CD4-positive, alpha-beta T cell treated with Interleukin-6 for 4 hours (primary cell): Measurements from ENCODE around the gene PTPRS.
"Not testable (repeated sequence)": the region's sequence is repeated elsewhere in the genome, so short reads cannot be mapped to it uniquely, and the experiment has no call there.

ENCODE experiments used
- DNase-seq: peaks from one replicate; pipeline ENCODE4 v3.0.0-alpha.2; 2020; ENCODE audit warnings: mixed read lengths

The PTPRS gene

DNA sequence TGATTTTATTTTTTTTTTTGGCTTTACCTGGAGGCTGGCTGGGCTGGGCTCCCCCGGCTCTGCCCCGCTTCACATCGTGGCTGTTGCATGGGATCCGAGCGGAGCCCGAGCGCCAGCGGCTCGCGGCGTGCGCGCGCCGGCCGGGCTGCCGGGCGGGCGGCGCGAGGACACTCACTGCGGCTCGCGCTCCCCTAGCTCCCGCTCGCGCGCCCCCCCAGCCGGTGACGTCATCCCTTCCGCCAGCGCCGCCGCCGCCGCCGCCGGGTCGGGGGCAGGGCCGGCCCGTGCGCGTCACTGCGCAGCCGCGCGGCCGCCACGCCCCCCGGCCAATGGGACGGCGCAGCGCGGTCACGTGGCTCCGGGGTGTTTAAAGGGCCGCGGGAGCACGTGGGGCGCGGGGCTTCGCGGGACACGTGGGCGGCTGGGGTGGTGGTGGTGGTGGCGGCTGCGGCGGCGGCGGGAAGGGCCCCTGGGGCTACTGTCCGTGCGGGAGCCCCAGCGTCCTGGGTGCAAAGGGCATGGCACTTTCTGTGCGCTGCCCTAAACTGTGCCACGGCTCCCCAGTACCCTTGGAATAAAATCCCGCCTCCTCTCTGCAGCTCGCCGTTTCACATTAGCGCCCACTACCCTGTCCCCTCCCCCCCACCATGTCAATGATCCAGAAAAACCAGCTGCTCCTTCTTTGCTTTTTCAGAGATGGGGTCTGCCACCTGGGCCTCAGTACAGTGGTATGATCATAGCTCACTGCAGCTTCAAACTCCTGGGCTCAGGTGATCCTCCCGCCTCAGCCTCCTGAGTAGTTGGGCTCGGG, at the start of gene PTPRS:
PTPRS (minus strand) TSS at position 176 of the 811 bp plus-strand sequence. CDS start 54,672 bp downstream, outside the sequence.
- DNase-seq, result peak; percentile 63

GRCh38 chr19:5389353-5389752, 48.7 kb upstream of the PTPRS start:
- DNase-seq, result no peak

DNA sequence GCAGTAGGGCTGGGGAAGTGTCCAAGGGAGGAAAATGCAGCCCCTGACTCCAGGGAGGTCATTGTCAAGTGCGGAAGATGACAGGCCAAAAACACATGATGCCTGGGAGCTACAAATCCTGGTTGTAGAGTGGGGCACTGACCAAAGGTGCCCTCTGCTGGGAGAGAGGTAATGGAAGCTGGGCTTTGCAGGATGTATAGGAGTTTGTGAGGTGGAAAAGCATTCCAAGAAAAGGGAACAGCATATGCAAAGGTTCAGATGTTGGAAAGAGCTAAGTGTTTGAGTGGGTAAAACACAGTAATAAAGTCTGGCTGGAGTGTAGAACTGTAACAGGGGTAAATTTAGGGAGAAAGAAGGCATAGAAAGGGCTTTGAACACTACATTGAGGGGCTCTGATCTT, 46.9 kb upstream of the PTPRS start:
- DNase-seq, result no peak

DNA sequence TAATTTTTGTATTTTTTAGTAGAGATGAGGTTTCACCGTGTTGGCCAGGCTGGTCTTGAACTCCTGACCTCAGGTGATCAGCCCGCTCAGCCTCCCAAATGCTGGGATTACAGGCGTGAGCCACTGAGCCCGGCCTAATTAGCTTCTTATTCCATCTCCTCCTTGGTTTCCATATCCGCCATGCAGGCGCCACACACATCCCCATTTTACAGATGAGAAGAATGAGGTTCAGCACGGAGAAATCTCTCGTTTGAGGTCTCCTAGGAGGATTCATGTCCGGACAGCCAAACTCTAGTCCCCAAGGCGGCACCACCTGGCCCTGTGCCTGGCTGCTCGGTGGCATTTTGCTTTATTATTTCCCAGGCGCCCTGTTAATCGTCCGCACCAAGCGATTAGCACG, 46.2 kb upstream of the PTPRS start:
- DNase-seq, result no peak

- not testable (repeated sequence) for DNase-seq
These were observed 40.6 kb upstream of the PTPRS start for GRCh38 chr19:5381197-5381596.

DNA sequence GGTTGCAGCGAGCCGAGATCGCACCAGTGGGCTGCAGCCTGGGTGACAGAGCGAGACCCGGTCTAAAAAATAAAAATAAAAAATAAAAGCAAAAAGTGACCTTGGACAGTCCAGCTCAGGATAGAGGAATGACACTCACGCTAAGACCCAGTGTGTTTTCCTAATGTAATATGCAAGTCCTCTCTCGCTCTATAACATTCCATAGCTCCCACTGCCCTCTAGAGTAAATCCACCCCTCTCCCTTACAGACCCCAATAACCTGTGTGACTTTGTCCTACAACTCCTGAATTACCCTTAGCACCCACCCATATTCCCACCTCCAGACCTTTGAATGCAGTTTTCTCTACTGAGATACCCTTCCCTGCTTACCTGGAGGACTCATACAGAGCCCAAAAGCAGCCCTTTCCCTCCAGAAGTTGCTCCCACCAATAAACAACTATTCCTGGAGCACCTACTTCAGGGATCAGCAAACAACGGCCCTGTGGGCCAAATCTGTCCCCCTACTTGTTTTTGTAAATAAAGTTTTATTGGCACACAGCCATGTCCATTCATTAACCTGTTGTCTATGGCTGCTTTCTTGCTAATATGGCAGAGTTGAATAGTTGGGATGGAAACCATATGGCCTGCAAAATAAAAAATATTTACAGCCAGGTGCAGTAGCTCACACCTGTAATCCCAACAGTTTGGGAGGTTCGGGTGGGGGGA, 39.8 kb upstream of the PTPRS start:
- no peak for DNase-seq

DNA sequence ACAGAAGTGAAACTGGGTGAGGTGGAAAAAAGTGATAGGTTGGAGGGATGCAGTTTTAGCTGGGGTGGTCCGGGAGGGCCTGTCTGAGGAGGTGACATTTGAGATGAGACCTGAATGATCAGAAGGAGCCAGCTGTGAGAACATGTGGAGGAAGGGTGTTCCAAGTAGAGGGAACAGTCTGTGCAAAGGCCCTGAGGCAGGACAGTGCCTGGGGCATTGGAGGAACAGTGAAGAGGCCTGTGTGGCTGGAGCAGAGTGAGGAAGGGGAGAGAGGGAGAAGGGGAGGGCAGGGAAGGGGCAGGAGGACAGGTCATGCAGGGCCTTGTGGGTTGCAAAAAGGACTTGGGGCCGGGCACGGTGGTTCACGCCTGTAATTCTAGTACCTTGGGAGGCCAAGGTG, 36.3 kb upstream of the PTPRS start:
- no peak for DNase-seq

GRCh38 chr19:5372572-5373200, 32.1 kb upstream of the PTPRS start:
- no peak for DNase-seq

GRCh38 chr19:5369962-5370367, 29.4 kb upstream of the PTPRS start:
- peak; percentile 15 for DNase-seq

DNA sequence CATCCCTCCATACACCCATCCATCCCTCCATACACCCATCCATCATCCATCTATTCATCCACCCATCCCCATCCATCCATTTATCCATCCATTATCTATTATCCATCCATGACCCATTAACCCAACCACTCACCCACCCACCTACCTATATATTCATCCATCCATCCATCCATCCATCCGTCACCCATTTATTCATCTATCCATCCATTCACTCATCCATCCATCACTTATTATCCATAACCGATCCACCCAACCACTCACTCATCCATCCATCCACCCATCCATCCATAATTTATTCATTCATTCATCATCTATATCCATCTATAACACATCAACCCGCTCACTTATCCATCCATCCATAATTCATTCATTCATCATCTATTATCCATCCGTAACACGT, 28.7 kb upstream of the PTPRS start:
- no peak for DNase-seq

DNA sequence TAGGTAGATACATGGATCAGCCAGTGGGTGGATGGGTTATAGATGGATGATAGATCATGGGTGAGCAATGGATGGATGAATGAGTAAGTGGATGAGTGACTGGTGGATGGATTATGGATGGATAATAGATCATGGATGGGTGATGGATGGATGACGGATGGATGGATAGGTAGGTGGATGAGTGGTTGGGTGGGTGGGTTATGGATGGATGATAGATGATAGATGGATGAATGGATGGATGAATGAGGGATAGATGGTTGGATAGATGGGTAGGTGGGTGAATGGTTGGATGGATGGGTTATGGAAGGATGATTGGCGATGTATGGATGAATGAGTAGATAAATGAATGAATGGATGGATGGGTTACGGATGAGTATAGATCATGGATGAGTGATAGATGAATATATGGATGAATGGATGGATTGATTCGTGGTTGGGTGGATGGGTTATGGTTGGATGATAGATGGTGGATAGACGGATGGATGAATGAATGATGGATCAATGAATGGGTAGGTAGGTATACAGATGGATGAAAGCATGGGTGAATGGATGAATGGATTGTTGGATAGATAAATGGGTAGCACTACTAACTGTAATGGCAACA, 27.0 kb upstream of the PTPRS start:
- DNase-seq, result no peak

DNA sequence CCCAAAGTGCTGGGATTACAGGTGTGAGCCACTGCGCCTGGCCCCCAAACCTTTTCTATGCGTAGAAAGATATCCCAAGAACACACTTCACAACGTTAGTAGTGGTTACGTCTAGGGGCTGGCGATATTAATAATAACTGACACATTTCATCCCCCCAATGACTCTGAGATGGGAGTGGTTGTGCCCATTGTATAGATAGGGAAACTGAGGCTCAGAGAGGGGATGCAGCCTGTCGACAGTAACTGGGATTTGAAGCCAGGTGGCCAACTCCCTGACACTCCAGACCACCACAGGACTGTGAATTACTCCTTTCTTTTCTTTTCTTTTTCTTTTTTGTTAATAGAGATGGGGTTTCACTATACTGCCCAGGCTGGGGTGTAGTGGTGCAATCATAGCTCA, 25.3 kb upstream of the PTPRS start:
- DNase-seq, result no peak

DNA sequence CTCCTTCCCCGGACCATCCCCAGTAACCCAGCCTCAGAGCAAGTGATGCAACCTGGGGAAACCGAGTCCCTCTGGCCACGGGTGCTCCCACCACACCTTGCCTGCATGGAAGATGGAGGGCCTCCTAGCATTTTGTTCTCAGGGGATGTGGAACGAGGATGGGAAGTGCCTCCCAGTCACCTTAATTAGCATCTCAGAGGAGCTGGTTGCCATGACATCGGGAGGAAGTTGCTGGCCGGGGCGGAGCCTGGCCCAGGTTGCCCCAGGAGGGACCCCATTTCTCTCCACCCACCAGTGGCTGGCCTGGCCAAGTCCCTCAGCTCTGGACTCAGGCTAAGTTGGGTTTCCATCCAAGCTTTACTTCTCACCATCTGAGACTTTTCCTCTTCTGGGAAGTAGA, 24.1 kb upstream of the PTPRS start:
- no peak for DNase-seq

- DNase-seq, result not testable (repeated sequence)
These were observed 21.2 kb upstream of the PTPRS start for GRCh38 chr19:5361839-5362238.

DNA sequence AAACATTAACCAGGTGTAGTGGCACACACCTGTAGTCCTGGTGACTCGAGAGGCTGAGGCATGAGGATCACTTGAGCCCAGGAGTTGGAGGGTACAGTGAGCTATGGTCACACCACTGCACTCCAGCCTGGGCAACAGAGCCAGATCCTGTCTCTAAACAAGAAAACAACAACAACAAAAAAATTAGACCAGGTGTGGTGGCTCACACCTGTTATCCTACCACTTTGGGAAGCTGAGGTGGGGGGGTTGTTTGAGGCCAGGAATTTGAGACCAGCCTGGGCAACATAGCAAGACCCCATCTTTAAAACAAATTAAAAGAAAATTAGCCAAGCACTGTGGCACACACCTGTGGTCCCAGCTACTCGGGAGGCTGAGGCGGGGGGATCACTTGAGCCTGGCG, 20.8 kb upstream of the PTPRS start:
- DNase-seq, result no peak

DNA sequence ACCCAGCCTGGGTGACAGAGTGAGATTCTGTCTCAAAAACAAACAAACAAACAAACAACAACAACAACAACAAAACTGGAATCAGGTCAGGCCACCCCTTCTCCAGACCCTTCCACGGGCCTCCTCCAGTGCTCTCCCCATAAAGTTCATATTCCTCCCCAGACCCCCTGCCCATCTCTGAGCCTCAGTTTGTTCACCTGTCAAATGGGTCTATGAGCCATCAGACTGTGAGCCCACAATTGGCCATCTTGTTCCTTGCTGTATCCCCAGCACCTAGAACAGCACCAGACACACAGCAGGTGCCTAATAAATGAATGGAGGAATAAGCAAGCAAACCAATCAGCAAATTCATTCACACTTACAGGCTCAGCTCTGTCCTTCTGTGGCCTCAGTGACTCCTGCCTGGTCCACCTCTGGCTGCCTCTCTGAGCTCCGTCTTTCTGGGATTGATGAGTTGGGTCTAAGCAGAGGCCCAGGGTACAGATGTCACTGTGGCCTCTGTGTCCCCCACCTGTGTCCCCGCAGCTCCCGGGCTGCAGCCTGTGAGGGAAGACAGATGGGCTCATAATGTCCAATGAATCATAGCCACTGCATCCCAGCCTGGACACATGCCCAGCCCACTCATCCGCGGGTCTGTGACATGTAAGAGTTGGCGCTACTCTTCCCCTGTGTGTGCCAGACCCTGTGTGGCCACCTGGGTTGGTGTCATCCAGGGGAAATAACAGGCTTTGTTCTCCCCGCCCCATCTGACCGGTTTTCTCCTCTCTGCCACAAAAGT, 19.6 kb upstream of the PTPRS start:
- no peak for DNase-seq

- DNase-seq, result no peak
These were observed 17.7 kb upstream of the PTPRS start for GRCh38 chr19:5358173-5358800.

- DNase-seq, result no peak
These were observed 17.0 kb upstream of the PTPRS start for GRCh38 chr19:5357584-5357983.

DNA sequence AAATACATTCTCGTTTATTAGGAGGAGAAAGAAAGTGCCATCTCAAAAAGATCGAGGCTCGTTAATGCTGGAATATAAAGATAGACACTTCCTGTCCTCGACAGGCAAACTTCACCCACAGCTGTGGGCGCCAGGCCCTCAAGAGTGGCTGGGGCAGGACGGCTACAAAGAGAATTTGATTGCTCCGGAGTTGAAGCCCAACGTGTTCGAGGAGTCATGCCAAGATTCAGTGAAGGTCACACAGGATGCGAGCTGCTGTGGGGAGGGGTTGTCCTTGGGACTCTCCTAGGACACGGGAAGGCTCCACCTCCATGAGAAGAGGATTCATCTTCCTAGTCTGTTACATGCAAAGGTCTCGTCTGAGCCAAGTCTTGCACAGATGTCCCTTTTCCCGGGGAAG, 16.3 kb upstream of the PTPRS start:
- DNase-seq, result no peak

- no peak for DNase-seq
These were observed 15.8 kb upstream of the PTPRS start for GRCh38 chr19:5356428-5356827.

DNA sequence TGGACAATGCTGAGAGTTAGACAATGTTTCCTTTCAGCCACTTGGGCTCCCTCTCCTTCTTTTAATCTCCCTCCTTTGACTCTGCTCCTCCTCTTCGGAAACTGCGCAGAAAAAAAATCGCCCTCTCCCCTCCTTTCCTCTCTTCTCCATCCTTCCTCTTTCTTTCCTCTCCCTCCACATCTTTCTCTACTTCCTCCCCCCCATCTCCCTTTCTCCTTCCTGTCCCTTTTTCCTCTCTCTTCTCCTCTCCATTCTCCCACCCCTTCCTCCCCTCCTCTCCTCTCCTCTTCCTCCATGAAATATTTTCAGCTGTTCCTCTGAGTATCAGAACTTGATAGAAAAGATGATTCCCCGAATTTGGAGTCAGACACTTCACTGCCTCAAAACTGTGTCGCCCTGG, 15.1 kb upstream of the PTPRS start:
- DNase-seq, result no peak

- no peak for DNase-seq
These were observed 14.5 kb upstream of the PTPRS start for GRCh38 chr19:5355076-5355475.
